ENCODE results near the gene RSU1. TPM values are rescaled to one million over a fixed set of nuclear protein-coding genes. Genes with fewer than 3 reads are reported as not detected.

Gene RSU1
- total and polyA plus RNA-seq, 12 donors, result 25.5 to 74.2 (median 48.3) TPM

DNA sequence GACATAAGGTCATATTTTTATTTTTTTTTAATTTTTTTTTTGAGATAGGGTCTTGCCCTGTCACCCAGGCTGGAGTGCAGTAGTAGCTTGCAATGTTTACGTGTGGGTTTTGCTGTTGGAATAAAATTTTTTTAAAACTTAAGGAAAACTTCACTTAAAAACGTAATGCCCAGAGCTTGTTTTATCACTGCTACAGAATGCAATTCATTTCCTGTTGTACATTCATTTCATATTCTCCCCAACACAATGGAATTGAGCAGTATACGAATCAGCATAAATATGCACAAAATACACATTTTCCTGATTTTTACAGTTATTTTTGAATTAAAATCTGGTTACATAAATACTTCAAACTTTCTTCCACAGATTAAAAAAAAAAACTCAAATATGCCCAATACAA is 40.3 kb downstream of the RSU1 start:
- WGBS, 2 donors, result 48 to 58% methylated on average over 3 of the region's 3 CpGs
- DNase-seq (no peak), ATAC-seq (no peak)
- Histone ChIP-seq H3K4me1 (peaks cover 0 to 44% (median 25%) of the 10 kb centered on the region in 9 donors), H3K9me3 (no peaks in the 10 kb centered on the region), H3K27ac (peak overlapping the region in 5 of 10 donors; percentile 23 to 66 (median 54)), H3K27me3 (no peaks in the 10 kb centered on the region), H3K4me3 (no peak overlapping the region), H3K36me3 (peaks cover 0 to 23% (median 0%) of the 10 kb centered on the region in 9 donors)
- TF ChIP-seq, protein P1, sequence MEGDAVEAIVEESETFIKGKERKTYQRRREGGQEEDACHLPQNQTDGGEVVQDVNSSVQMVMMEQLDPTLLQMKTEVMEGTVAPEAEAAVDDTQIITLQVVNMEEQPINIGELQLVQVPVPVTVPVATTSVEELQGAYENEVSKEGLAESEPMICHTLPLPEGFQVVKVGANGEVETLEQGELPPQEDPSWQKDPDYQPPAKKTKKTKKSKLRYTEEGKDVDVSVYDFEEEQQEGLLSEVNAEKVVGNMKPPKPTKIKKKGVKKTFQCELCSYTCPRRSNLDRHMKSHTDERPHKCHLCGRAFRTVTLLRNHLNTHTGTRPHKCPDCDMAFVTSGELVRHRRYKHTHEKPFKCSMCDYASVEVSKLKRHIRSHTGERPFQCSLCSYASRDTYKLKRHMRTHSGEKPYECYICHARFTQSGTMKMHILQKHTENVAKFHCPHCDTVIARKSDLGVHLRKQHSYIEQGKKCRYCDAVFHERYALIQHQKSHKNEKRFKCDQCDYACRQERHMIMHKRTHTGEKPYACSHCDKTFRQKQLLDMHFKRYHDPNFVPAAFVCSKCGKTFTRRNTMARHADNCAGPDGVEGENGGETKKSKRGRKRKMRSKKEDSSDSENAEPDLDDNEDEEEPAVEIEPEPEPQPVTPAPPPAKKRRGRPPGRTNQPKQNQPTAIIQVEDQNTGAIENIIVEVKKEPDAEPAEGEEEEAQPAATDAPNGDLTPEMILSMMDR (IDR thresholded peaks at IDR 0.05), result no peak
- intact Hi-C loops (cut with DNase I), result loop anchor here in 9 of 10 donors (5.0 to 10.0 kb wide), 4 partner anchors 660 to 875 kb away; no protein-coding TSS in a partner anchor

DNA sequence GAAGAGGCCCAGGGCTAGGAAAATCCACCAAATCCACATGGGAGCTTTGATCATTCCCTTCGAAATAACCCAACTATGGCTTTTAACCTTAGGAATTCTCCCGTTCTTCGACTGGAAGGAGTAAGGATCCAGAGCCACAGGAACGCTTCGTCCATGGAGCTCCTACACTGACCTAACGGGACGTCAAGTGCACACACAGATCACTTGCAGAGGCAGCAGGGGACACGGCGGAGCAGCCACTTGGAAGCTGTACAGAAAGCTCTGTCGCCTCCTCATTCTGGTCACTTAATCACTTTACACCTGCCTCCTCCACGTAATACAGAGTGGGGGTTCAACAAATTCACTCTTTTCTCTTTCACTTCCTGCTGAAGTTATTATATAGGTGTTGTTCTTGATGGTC is 43.9 kb downstream of the RSU1 start:
- ATAC-seq (peak in 1 of 8 donors; percentile 45), DNase-seq (no peak)
- Histone ChIP-seq H3K9me3 (no peaks in the 10 kb centered on the region), H3K4me3 (no peak overlapping the region), H3K27me3 (no peaks in the 10 kb centered on the region), H3K27ac (no peak overlapping the region), H3K4me1 (peaks cover 0 to 38% (median 16%) of the 10 kb centered on the region in 9 donors), H3K36me3 (peaks cover 0 to 3% (median 0%) of the 10 kb centered on the region in 9 donors)
- intact Hi-C loops (cut with DNase I), result loop anchor here in 8 of 10 donors (10.0 kb wide), 2 partner anchors 659 to 869 kb away; no protein-coding TSS in a partner anchor
- TF ChIP-seq, protein P1 (IDR thresholded peaks at IDR 0.05), result no peak
- 63 to 65% methylated on average over 11 of the region's 11 CpGs for WGBS, 2 donors

DNA sequence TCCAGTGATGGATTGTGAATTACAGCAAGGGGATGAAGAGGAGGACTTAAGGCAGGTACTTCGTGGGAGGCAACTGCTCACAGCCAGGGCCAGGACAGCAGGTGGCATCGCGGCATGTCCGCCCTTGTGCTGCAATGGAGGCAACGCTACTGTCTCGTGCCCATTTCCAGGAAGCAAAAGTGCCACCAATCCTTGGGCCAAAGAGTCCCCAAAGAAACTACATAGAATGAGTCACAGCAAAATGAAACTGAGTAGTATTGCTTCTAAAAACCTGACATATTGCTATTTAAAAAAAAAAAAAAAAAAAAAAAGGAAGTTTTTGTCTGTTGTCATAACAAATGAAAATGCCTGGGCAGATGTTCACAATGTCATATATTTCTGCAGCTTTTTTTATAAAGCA is 46.6 kb downstream of the RSU1 start:
- ATAC-seq (peak in 1 of 8 donors; percentile 37), DNase-seq (no peak)
- H3K4me3 ChIP-seq, result no peak overlapping the region
- intact Hi-C loops (cut with DNase I), result loop anchor here in 8 of 10 donors (10.0 kb wide), 2 partner anchors 656 to 866 kb away; no protein-coding TSS in a partner anchor
- H3K9me3 ChIP-seq, result no peaks in the 10 kb centered on the region
- WGBS, 2 donors, result 91 to 95% methylated on average over 6 of the region's 6 CpGs
- no peaks in the 10 kb centered on the region for H3K27me3 ChIP-seq
- no peak overlapping the region for H3K27ac ChIP-seq
- H3K4me1 ChIP-seq, result peaks cover 0 to 23% (median 12%) of the 10 kb centered on the region in 9 donors
- peaks cover 0 to 3% (median 0%) of the 10 kb centered on the region in 9 donors for H3K36me3 ChIP-seq
- TF ChIP-seq, protein P1 (IDR thresholded peaks at IDR 0.05), result no peak

DNA sequence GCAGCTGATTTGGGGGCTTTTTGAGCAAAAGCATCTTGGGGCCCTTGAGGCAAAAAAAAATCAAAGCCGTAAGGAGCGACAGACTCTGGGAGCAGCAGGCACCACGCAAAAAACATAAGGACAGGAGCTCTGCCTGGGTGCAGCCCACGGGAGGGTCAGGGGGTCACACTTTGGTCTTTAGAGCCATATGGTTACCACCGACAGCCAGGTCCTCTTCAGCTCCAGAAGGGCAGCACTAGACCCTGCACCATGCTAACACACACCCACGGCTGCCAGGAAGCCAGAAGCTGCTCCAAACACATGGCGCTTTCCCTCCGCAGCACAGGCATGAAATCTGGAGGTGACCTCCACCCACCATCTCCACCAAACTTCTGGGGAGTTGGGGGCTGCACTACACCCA is 47.1 kb downstream of the RSU1 start:
- peaks cover 0 to 3% (median 0%) of the 10 kb centered on the region in 9 donors for H3K36me3 ChIP-seq
- H3K4me3 ChIP-seq, result no peak overlapping the region
- DNase-seq (no peak), ATAC-seq (no peak)
- no peaks in the 10 kb centered on the region for H3K27me3 ChIP-seq
- TF ChIP-seq, protein P1 (IDR thresholded peaks at IDR 0.05), result no peak
- peaks cover 0 to 28% (median 12%) of the 10 kb centered on the region in 9 donors for H3K4me1 ChIP-seq
- 82 to 99% methylated on average over 8 of the region's 8 CpGs for WGBS, 2 donors
- H3K27ac ChIP-seq, result no peak overlapping the region
- no peaks in the 10 kb centered on the region for H3K9me3 ChIP-seq
- intact Hi-C loops (cut with DNase I), result loop anchor here in 8 of 10 donors (10.0 kb wide), 2 partner anchors 655 to 865 kb away; no protein-coding TSS in a partner anchor
